Neuronal stem cell (in vitro differentiated cells): Measurements from ENCODE around the gene PRAMEF15.
A peak's percentile ranks its signal among the peaks of the same experiment; 100 is the strongest.
"Not testable (repeated sequence)": the region's sequence is repeated elsewhere in the genome, so short reads cannot be mapped to it uniquely, and the experiment has no call there.

Source experiments
- DNase-seq: peaks from one replicate; pipeline ENCODE4 v3.0.0-alpha.2; 2013; ENCODE audit warnings: low spot score
- H2AFZ ChIP-seq: one replicate; pipeline ENCODE4 v1.6.1; 2013; ENCODE audit warnings: mild to moderate bottlenecking, low read length, inconsistent platforms
- H2AK5ac ChIP-seq: 2 replicates; pipeline ENCODE4 v1.6.1; 2013; ENCODE audit warnings: low read depth, mild to moderate bottlenecking, inconsistent platforms, low read length, moderate library complexity, mixed read lengths
- H2BK120ac ChIP-seq: 2 replicates; pipeline ENCODE4 v1.6.1; 2013; ENCODE audit warnings: low read depth, mild to moderate bottlenecking, inconsistent platforms, low read length, moderate library complexity, mixed read lengths
- H2BK12ac ChIP-seq: one replicate; pipeline ENCODE4 v1.6.1; 2013; ENCODE audit warnings: low read length, inconsistent platforms
- H2BK15ac ChIP-seq: 2 replicates; pipeline ENCODE4 v1.6.1; 2013; ENCODE audit warnings: mild to moderate bottlenecking, low read length, inconsistent platforms, mixed read lengths
- H2BK5ac ChIP-seq: one replicate; pipeline ENCODE4 v1.6.1; 2013; ENCODE audit warnings: inconsistent platforms, mild to moderate bottlenecking, low read length, moderate library complexity
- H3K14ac ChIP-seq: one replicate; pipeline ENCODE4 v1.6.1; 2013; ENCODE audit warnings: low read length, inconsistent platforms
- H3K18ac ChIP-seq: 2 replicates; pipeline ENCODE4 v1.6.1; 2013; ENCODE audit warnings: low read length, inconsistent platforms
- H3K23ac ChIP-seq: 2 replicates; pipeline ENCODE4 v1.6.1; 2013; ENCODE audit warnings: low read depth, mild to moderate bottlenecking, mixed read lengths, low read length, inconsistent platforms; ENCODE audit not compliant: poor library complexity
- H3K27ac ChIP-seq: replicated peaks from 3 replicates; pipeline ENCODE4 v1.5.1; 2013; ENCODE audit warnings: low read length, inconsistent platforms
- H3K27me3 ChIP-seq, 3 experiments: 2 replicates each; pipeline ENCODE4 v1.6.1; 2013; ENCODE audit warnings: low read length in 3 of 3, mild to moderate bottlenecking in 2 of 3, inconsistent platforms in 1 of 3, low read depth in 1 of 3, mixed read lengths in 1 of 3, moderate library complexity in 1 of 3; ENCODE audit not compliant: control insufficient read depth in 3 of 3, insufficient read depth in 3 of 3
- H3K36me3 ChIP-seq, 2 donors: replicated peaks in 1 of 2; 2 replicates each; pipeline ENCODE4 v1.6.1; 2013; ENCODE audit warnings: low read length in 2 of 2; ENCODE audit not compliant: control insufficient read depth in 2 of 2, insufficient read depth in 2 of 2
- H3K4ac ChIP-seq: 2 replicates; pipeline ENCODE4 v1.6.1; 2013; ENCODE audit warnings: inconsistent platforms, mild to moderate bottlenecking, low read length, moderate library complexity
- H3K4me1 ChIP-seq, 2 donors: 1 replicate in 1 of 2; 2 replicates in 1 of 2; pipeline ENCODE4 v1.6.1; 2013; ENCODE audit warnings: low read length in 2 of 2, low read depth in 1 of 2; ENCODE audit not compliant: control insufficient read depth in 2 of 2, insufficient read depth in 1 of 2
- H3K4me2 ChIP-seq: one replicate; pipeline ENCODE4 v1.6.1; 2013; ENCODE audit warnings: mild to moderate bottlenecking, low read length, inconsistent platforms; ENCODE audit not compliant: insufficient read depth, poor library complexity, severe bottlenecking
- H3K4me3 ChIP-seq, 2 donors: 2 replicates each; pipeline ENCODE4 v1.5.1; 2013; ENCODE audit warnings: low read length in 2 of 2, mild to moderate bottlenecking in 2 of 2, inconsistent platforms in 1 of 2, moderate library complexity in 1 of 2
- H3K79me1 ChIP-seq: one replicate; pipeline ENCODE4 v1.6.1; 2013; ENCODE audit warnings: low read depth, mild to moderate bottlenecking, inconsistent platforms, low read length, moderate library complexity
- H3K9ac ChIP-seq: one replicate; pipeline ENCODE4 v1.6.1; 2013; ENCODE audit warnings: mild to moderate bottlenecking, low read depth, low read length, inconsistent platforms; ENCODE audit not compliant: poor library complexity
- H3K9me3 ChIP-seq, 2 donors: replicated peaks in 1 of 2; 2 replicates each; pipeline versions ENCODE3 to v1.6.1; 2013; ENCODE audit warnings: low read length in 2 of 2, mild to moderate bottlenecking in 2 of 2, inconsistent platforms in 1 of 2, low read depth in 1 of 2, mixed read lengths in 1 of 2, moderate library complexity in 1 of 2; ENCODE audit not compliant: control insufficient read depth in 2 of 2, insufficient read depth in 1 of 2
- H4K8ac ChIP-seq: one replicate; pipeline ENCODE4 v1.6.1; 2013; ENCODE audit warnings: low read depth, mild to moderate bottlenecking, inconsistent platforms, low read length, moderate library complexity
- H4K91ac ChIP-seq: one replicate; pipeline ENCODE4 v1.6.1; 2013; ENCODE audit warnings: low read length, low read depth, mild to moderate bottlenecking, inconsistent platforms; ENCODE audit not compliant: poor library complexity
- WGBS, 2 donors: extraction: QIAGEN DNeasy Blood & Tissue Kit; methylation state at CpG; one replicate each; pipeline ENCODE4 v1.1.7; 2013; ENCODE audit warnings: missing lambda C conversion rate in 2 of 2, mixed read lengths in 1 of 2; ENCODE audit not compliant: insufficient read length in 2 of 2, insufficient replicate concordance in 1 of 2; ENCODE audit errors: extremely low coverage in 2 of 2; 5-methylcytosine and 5-hydroxymethylcytosine counted together

Gene PRAMEF15

GRCh38 chr1:13303239-13303638 is 12.1 kb upstream of the PRAMEF15 start, which contains the start of gene PRAMEF33:
PRAMEF33 (plus strand) TSS chr1:13303539; CDS start chr1:13305955, 2,416 bp downstream.
- H2BK5ac ChIP-seq, H3K23ac ChIP-seq, H4K8ac ChIP-seq, H3K4me2 ChIP-seq, H3K4me1 ChIP-seq, H2BK15ac ChIP-seq, H3K14ac ChIP-seq, H3K27me3 ChIP-seq, H3K4me3 ChIP-seq, H4K91ac ChIP-seq, H2BK120ac ChIP-seq, H3K9me3 ChIP-seq, H2AFZ ChIP-seq, H2BK12ac ChIP-seq, H3K4ac ChIP-seq, H3K18ac ChIP-seq, DNase-seq, H3K9ac ChIP-seq, H3K27ac ChIP-seq, H3K36me3 ChIP-seq, H2AK5ac ChIP-seq, H3K79me1 ChIP-seq: not testable (repeated sequence)
- no CpG with 5 or more reads among the region's 1 CpG for WGBS, 2 donors

GRCh38 chr1:13342496-13342895 is 27.1 kb downstream of the PRAMEF15 start:
- H2AK5ac ChIP-seq, H3K9ac ChIP-seq, H3K4me3 ChIP-seq, H4K91ac ChIP-seq, H3K27me3 ChIP-seq, H3K9me3 ChIP-seq, H2BK15ac ChIP-seq, H2AFZ ChIP-seq, H3K14ac ChIP-seq, H2BK120ac ChIP-seq, H3K4ac ChIP-seq, H3K4me1 ChIP-seq, H2BK5ac ChIP-seq, H3K36me3 ChIP-seq, DNase-seq, H3K18ac ChIP-seq, H3K23ac ChIP-seq, H3K27ac ChIP-seq, H3K79me1 ChIP-seq, H3K4me2 ChIP-seq, H2BK12ac ChIP-seq, H4K8ac ChIP-seq: not testable (repeated sequence)
- no CpG with 5 or more reads among the region's 8 CpGs for WGBS, 2 donors

DNA sequence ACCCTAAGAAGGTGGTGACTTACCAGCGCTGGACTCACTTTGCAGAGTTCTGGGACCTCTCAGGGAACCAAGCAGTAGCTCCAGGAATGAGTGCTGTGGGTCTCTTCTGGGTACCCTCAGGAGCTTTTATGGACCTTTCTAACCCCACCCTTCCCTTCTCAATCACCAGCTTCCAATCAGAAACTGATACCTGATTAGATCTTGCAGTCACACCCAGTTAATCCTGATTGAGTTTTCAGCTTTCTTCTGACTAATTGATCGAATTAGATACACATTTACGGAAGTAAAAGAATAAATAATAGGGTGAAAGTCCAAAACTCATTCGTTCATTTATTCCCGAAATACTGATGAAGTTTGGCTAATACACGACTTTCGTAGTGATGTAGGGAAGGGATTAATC is 31.7 kb downstream of the PRAMEF15 start, which contains the start of gene PRAMEF14:
PRAMEF14 (minus strand) TSS at position 101 of the 400 bp plus-strand sequence. CDS start 1,820 bp downstream, outside the sequence.
- not testable (repeated sequence) for H2BK120ac ChIP-seq, H3K79me1 ChIP-seq, H2AK5ac ChIP-seq, H3K14ac ChIP-seq, H3K18ac ChIP-seq, H3K23ac ChIP-seq, H2BK15ac ChIP-seq, H3K36me3 ChIP-seq, DNase-seq, H3K4me2 ChIP-seq, H3K27ac ChIP-seq, H3K4me1 ChIP-seq, H3K9me3 ChIP-seq, H3K4me3 ChIP-seq, H3K27me3 ChIP-seq, H2BK5ac ChIP-seq, H2AFZ ChIP-seq, H4K8ac ChIP-seq, H2BK12ac ChIP-seq, H3K9ac ChIP-seq, H3K4ac ChIP-seq, H4K91ac ChIP-seq
- no CpG with 5 or more reads among the region's 7 CpGs for WGBS, 2 donors

GRCh38 chr1:13353476-13353875 is 38.1 kb downstream of the PRAMEF15 start:
- H2AK5ac ChIP-seq, H2BK5ac ChIP-seq, H3K36me3 ChIP-seq, H3K4me3 ChIP-seq, H4K8ac ChIP-seq, H3K14ac ChIP-seq, H4K91ac ChIP-seq, H3K79me1 ChIP-seq, H3K27ac ChIP-seq, H2BK12ac ChIP-seq, H3K4me2 ChIP-seq, H3K4me1 ChIP-seq, H2AFZ ChIP-seq, H3K9me3 ChIP-seq, H3K23ac ChIP-seq, H2BK15ac ChIP-seq, H2BK120ac ChIP-seq, H3K9ac ChIP-seq, H3K4ac ChIP-seq, H3K27me3 ChIP-seq, H3K18ac ChIP-seq: not testable (repeated sequence)
- no CpG with 5 or more reads among the region's 8 CpGs for WGBS, 2 donors
- DNase-seq, result peak; percentile 0
